Smooth muscle cell (in vitro differentiated cells): Measurements from ENCODE around the gene SLC16A4. TPM values are rescaled to one million over a fixed set of nuclear protein-coding genes. Genes with fewer than 3 reads are reported as not detected.

ENCODE experiments used
- DNase-seq: peaks from one replicate; lab custom pipeline; 2025; ENCODE audit not compliant: unreplicated experiment; lab: John Stamatoyannopoulos, UW
- H2AFZ ChIP-seq: fragments of 200-600 bp; sonication (generic); 2 replicates; pipeline ENCODE4 v1.6.0; 2016; ENCODE audit warnings: antibody characterized with exemption, low read depth, mild to moderate bottlenecking
- H3F3A ChIP-seq: fragments of 200-600 bp; sonication (generic); 2 replicates; pipeline ENCODE4 v1.6.0; 2017; ENCODE audit warnings: antibody characterized with exemption, low read depth
- H3K27ac ChIP-seq: fragments of 200-600 bp; sonication (generic); 2 replicates; pipeline ENCODE4 v1.5.1; 2016; ENCODE audit warnings: low read depth, mild to moderate bottlenecking
- H3K27me3 ChIP-seq: fragments of 200-600 bp; sonication (generic); 2 replicates; pipeline ENCODE4 v1.6.1; 2016; ENCODE audit warnings: low read depth, mild to moderate bottlenecking
- H3K36me3 ChIP-seq: fragments of 200-600 bp; sonication (generic); 2 replicates; pipeline ENCODE4 v1.5.1; 2016; ENCODE audit warnings: low read depth
- H3K4me1 ChIP-seq: fragments of 200-600 bp; sonication (generic); 2 replicates; pipeline ENCODE4 v1.5.1; 2016; ENCODE audit warnings: low read depth
- H3K4me2 ChIP-seq: fragments of 200-600 bp; sonication (generic); 2 replicates; pipeline ENCODE4 v1.6.0; 2016; ENCODE audit warnings: mild to moderate bottlenecking
- H3K4me3 ChIP-seq: fragments of 200-600 bp; sonication (generic); 2 replicates; pipeline ENCODE4 v1.5.1; 2016; ENCODE audit warnings: mild to moderate bottlenecking
- H3K79me2 ChIP-seq: fragments of 200-600 bp; sonication (generic); 2 replicates; pipeline ENCODE4 v1.6.0; 2016; ENCODE audit warnings: low read depth, mild to moderate bottlenecking
- H3K9ac ChIP-seq: fragments of 200-600 bp; sonication (generic); 2 replicates; pipeline ENCODE4 v1.6.0; 2016; ENCODE audit warnings: low read depth
- H3K9me3 ChIP-seq: fragments of 200-600 bp; sonication (generic); replicated peaks from 2 replicates; pipeline ENCODE4 v1.5.1; 2016; ENCODE audit warnings: low read depth
- H4K20me1 ChIP-seq: fragments of 200-600 bp; sonication (generic); 2 replicates; pipeline ENCODE4 v1.6.0; 2016; ENCODE audit warnings: low read depth
- WGBS: methylation state at CpG from one replicate; pipeline ENCODE4 v1.1.7; 2016; ENCODE audit warnings: low lambda C conversion rate; 5-methylcytosine and 5-hydroxymethylcytosine counted together
- polyA plus RNA-seq: library from polyadenylated mRNA; unstranded; fragments of >200 nt; fragmentation: Nextera tagmentation; extraction: Ambion mirVana; gene quantifications from 2 replicates; pipeline ENCODE4 v1.2.1, GENCODE V29; 2016
- total RNA-seq: library from RNA; depleted of rRNA; stranded (reverse); fragments of >200 nt; gene quantifications from 2 replicates; pipeline ENCODE4 v1.2.3, GENCODE V29; 2014
- TF ChIP-seq, protein P1 (sequence below): fragments of 200-600 bp; sonication (generic); IDR thresholded peaks from 2 replicates; pipeline ENCODE4 v1.5.1; 2017; ENCODE audit warnings: borderline replicate concordance, mild to moderate bottlenecking, antibody characterized with exemption; ENCODE audit not compliant: insufficient read depth, poor library complexity, severe bottlenecking

Gene SLC16A4
- total and polyA plus RNA-seq, 2 experiments from 2014 or later, result 6.5 to 11.6 TPM

DNA sequence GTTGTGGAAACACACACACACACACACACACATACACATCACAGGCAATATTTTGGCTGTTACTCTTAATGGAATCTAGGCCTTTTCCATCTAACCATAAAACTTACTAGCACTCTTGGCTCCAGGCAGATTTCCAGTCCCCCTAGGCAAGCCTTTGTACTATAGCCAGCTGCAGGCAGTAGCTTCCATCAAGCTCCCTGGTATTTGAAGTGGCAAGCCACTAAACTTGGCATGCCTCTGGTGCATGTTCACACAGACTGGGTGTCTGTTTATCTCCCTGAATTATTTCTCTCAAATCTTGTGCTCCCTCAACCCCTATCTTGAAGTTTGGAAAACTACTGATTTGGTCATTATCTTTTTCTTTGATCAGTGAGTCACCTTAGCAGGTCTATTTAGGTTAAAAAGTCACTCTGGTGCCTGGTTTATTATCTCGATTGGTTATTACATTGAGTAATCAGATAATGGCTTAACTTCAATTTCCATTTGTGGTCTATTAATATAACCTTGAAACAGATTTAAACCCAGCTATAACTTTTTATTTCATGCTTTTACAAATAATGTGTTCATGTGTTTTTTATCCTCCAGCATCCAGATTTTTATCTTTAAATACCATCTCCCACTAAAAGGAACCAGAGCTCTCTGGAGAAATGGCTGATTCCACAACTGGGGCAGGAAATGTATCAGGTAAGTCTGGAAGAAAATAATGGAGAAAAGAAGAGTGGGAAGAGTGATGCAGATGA, 54.4 kb downstream of the SLC16A4 start:
- Histone ChIP-seq H3K4me3 (peak overlapping the region; percentile 65), H3K4me1 (peaks cover 23% of the 10 kb centered on the region), H3K9me3 (no peaks in the 10 kb centered on the region), H3F3A (peaks cover 9% of the 10 kb centered on the region), H3K27ac (no peak overlapping the region), H2AFZ (no peak overlapping the region), H4K20me1 (peaks cover 16% of the 10 kb centered on the region), H3K27me3 (no peaks in the 10 kb centered on the region), H3K36me3 (no peaks in the 10 kb centered on the region), H3K79me2 (peaks cover 15% of the 10 kb centered on the region), H3K9ac (no peak overlapping the region), H3K4me2 (peak overlapping the region; percentile 96)
- WGBS, result 33% methylated on average over 1 of the region's 1 CpG
- TF ChIP-seq, protein P1, sequence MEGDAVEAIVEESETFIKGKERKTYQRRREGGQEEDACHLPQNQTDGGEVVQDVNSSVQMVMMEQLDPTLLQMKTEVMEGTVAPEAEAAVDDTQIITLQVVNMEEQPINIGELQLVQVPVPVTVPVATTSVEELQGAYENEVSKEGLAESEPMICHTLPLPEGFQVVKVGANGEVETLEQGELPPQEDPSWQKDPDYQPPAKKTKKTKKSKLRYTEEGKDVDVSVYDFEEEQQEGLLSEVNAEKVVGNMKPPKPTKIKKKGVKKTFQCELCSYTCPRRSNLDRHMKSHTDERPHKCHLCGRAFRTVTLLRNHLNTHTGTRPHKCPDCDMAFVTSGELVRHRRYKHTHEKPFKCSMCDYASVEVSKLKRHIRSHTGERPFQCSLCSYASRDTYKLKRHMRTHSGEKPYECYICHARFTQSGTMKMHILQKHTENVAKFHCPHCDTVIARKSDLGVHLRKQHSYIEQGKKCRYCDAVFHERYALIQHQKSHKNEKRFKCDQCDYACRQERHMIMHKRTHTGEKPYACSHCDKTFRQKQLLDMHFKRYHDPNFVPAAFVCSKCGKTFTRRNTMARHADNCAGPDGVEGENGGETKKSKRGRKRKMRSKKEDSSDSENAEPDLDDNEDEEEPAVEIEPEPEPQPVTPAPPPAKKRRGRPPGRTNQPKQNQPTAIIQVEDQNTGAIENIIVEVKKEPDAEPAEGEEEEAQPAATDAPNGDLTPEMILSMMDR, result no peak
- no peak for DNase-seq

DNA sequence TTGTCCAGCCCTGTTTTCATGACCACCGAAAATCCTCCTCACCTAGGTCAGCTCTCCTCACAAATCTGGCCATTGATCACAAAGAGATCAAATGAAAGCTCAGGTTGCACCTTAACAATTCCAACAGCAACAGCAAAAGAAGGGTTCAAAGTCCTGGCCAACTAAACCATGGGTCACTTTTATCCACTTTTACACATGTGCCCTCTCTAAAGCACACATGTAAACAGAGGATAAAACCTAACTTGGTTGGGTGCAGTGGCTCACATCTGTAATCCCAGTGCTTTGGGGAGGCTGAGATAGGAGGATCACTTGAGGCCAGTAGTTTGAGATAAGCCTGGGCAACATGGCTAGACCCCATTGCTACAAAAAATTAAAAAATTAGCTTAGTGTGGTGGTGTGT, 55.6 kb downstream of the SLC16A4 start:
- Histone ChIP-seq H3K27me3 (no peaks in the 10 kb centered on the region), H4K20me1 (peaks cover 3% of the 10 kb centered on the region), H2AFZ (no peak overlapping the region), H3K79me2 (peaks cover 3% of the 10 kb centered on the region), H3K4me3 (no peak overlapping the region), H3K27ac (no peak overlapping the region), H3K9ac (no peak overlapping the region), H3K9me3 (no peaks in the 10 kb centered on the region), H3K4me1 (peaks cover 11% of the 10 kb centered on the region), H3F3A (peaks cover 9% of the 10 kb centered on the region), H3K4me2 (no peak overlapping the region), H3K36me3 (no peaks in the 10 kb centered on the region)
- TF ChIP-seq, protein P1, result no peak
- DNase-seq, result no peak
- WGBS, result 100% methylated on average over 1 of the region's 1 CpG

DNA sequence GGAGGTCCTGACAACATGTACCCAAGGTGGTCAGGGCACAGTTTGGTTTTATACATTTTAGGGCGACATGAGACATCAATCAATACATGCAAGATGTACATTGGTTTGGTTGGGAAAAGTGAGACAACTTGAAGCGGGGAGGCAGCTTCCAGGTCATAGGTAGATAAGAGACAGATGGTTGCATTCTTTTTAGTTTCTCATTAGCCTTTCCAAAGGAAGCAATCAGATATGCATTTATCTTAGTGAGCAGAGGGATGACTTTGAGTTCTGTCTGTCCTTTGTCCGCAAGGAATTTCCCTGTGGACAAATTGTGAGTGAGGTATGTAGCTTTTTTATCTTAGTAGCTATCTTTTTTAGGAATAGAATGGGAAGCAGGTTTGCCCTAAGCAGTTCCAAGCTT, 62.1 kb downstream of the SLC16A4 start:
- Histone ChIP-seq H3K27ac (no peak overlapping the region), H3K9ac (no peak overlapping the region), H3K4me3 (no peak overlapping the region), H3K4me2 (no peak overlapping the region), H2AFZ (no peak overlapping the region), H3K36me3 (no peaks in the 10 kb centered on the region), H3K9me3 (no peaks in the 10 kb centered on the region), H3K27me3 (no peaks in the 10 kb centered on the region), H3K4me1 (no peaks in the 10 kb centered on the region), H3K79me2 (no peaks in the 10 kb centered on the region), H4K20me1 (no peaks in the 10 kb centered on the region), H3F3A (no peaks in the 10 kb centered on the region)
- TF ChIP-seq, protein P1, result no peak
- DNase-seq, result no peak
- WGBS, result 93% methylated on average over 3 of the region's 3 CpGs

DNA sequence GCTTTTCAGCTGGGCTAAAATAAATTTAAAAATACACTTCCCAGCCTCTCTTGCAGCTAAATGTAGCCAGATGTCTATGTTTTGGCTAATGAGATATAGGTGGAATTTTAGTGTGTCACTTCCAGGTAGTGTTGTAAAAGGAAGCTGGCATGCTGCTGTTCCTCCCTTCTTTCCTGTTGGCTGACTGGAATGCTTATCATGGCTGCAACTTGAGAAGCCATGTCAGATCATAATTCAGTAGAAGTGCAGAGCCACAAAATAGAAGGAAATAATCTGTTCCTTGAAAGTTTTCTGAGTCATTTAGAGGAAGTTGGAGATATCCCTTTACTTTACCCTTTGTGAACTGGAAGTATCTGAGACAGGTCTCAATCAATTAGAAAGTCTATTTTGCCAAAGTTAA, 62.6 kb downstream of the SLC16A4 start:
- no peak overlapping the region for H3K4me3 ChIP-seq
- no peak overlapping the region for H3K9ac ChIP-seq
- H3K79me2 ChIP-seq, result no peaks in the 10 kb centered on the region
- H2AFZ ChIP-seq, result no peak overlapping the region
- no peaks in the 10 kb centered on the region for H3K9me3 ChIP-seq
- no peak overlapping the region for H3K27ac ChIP-seq
- H3K4me2 ChIP-seq, result no peak overlapping the region
- H3K4me1 ChIP-seq, result no peaks in the 10 kb centered on the region
- TF ChIP-seq, protein P1, result no peak
- no peaks in the 10 kb centered on the region for H3K36me3 ChIP-seq
- no peaks in the 10 kb centered on the region for H3K27me3 ChIP-seq
- DNase-seq, result no peak
- H3F3A ChIP-seq, result no peaks in the 10 kb centered on the region
- H4K20me1 ChIP-seq, result no peaks in the 10 kb centered on the region
